WERI-Rb-1 (cell line): ENCODE results near the gene ANKS4B.

ENCODE experiments used
- DNase-seq: peaks from one replicate; pipeline ENCODE4 v3.0.0-alpha.2; 2020
- H3K27ac ChIP-seq: fragments of 250-450 bp; sonication (Bioruptor Pico); 2 replicates; pipeline ENCODE4 v1.5.1; 2020; ENCODE audit warnings: mild to moderate bottlenecking, moderate library complexity
- H3K27me3 ChIP-seq: fragments of 250-450 bp; sonication (Bioruptor Pico); 2 replicates; pipeline ENCODE4 v1.5.1; 2021; ENCODE audit warnings: mild to moderate bottlenecking, low read depth, moderate library complexity; ENCODE audit not compliant: insufficient read depth, severe bottlenecking
- H3K36me3 ChIP-seq: fragments of 250-450 bp; sonication (Bioruptor Pico); 2 replicates; pipeline ENCODE4 v1.5.1; 2020; ENCODE audit warnings: mild to moderate bottlenecking, moderate library complexity
- H3K4me3 ChIP-seq: 2 replicates; pipeline ENCODE4 v1.5.1; 2011; ENCODE audit warnings: low read depth, mild to moderate bottlenecking, control low read depth, low read length
- H3K9me3 ChIP-seq: fragments of 250-450 bp; sonication (Bioruptor Pico); 2 replicates; pipeline ENCODE4 v1.5.1; 2021; ENCODE audit warnings: mild to moderate bottlenecking, moderate library complexity; ENCODE audit not compliant: severe bottlenecking
- CTCF ChIP-seq: IDR thresholded peaks from 2 replicates; pipeline ENCODE4 v1.5.1; 2011; ENCODE audit warnings: low read depth, mild to moderate bottlenecking, control low read depth, inconsistent platforms, low read length

Gene ANKS4B

GRCh38 chr16:21197112-21197511 lies 36.4 kb upstream of the ANKS4B start:
- Histone ChIP-seq H3K27me3 (no peaks in the 10 kb centered on the region), H3K36me3 (no peaks in the 10 kb centered on the region), H3K9me3 (no peaks in the 10 kb centered on the region), H3K27ac (no peak overlapping the region), H3K4me3 (no peak overlapping the region)
- no peak for TF ChIP-seq CTCF
- DNase-seq: no peak

- no peak for TF ChIP-seq CTCF
- Histone ChIP-seq H3K36me3 (no peaks in the 10 kb centered on the region), H3K27ac (no peak overlapping the region), H3K9me3 (no peaks in the 10 kb centered on the region), H3K27me3 (no peaks in the 10 kb centered on the region), H3K4me3 (no peak overlapping the region)
- DNase-seq: no peak
These were observed 35.9 kb upstream of the ANKS4B start for GRCh38 chr16:21197621-21198020.

GRCh38 chr16:21199607-21200218 lies 33.8 kb upstream of the ANKS4B start:
- H3K27me3 ChIP-seq: no peaks in the 10 kb centered on the region
- TF ChIP-seq CTCF: no peak
- no peak overlapping the region for H3K27ac ChIP-seq
- no peak for DNase-seq
- H3K9me3 ChIP-seq: no peaks in the 10 kb centered on the region
- H3K4me3 ChIP-seq: no peak overlapping the region
- no peaks in the 10 kb centered on the region for H3K36me3 ChIP-seq

GRCh38 chr16:21203155-21203797 lies 30.2 kb upstream of the ANKS4B start:
- Histone ChIP-seq H3K4me3 (no peak overlapping the region), H3K27ac (no peak overlapping the region), H3K27me3 (no peaks in the 10 kb centered on the region), H3K36me3 (no peaks in the 10 kb centered on the region), H3K9me3 (no peaks in the 10 kb centered on the region)
- TF ChIP-seq CTCF: no peak
- no peak for DNase-seq

- no peak overlapping the region for H3K4me3 ChIP-seq
- no peaks in the 10 kb centered on the region for H3K27me3 ChIP-seq
- H3K36me3 ChIP-seq: no peaks in the 10 kb centered on the region
- H3K27ac ChIP-seq: no peak overlapping the region
- no peak for TF ChIP-seq CTCF
- no peak for DNase-seq
- no peaks in the 10 kb centered on the region for H3K9me3 ChIP-seq
These were observed 28.2 kb upstream of the ANKS4B start for GRCh38 chr16:21205303-21205702.

GRCh38 chr16:21206550-21206949 lies 26.9 kb upstream of the ANKS4B start:
- Histone ChIP-seq H3K9me3 (no peaks in the 10 kb centered on the region), H3K36me3 (no peaks in the 10 kb centered on the region), H3K27me3 (no peaks in the 10 kb centered on the region), H3K27ac (no peak overlapping the region), H3K4me3 (no peak overlapping the region)
- no peak for TF ChIP-seq CTCF
- DNase-seq: no peak
